HG03039 (cell line): ENCODE measurements around the gene CUX1.
"Not testable (repeated sequence)": the region's sequence is repeated elsewhere in the genome, so short reads cannot be mapped to it uniquely, and the experiment has no call there.

Experiments used
- ATAC-seq: cut with Tn5 transposase; IDR thresholded peaks from one replicate; pipeline ENCODE4 v1.9.1; 2021; ENCODE audit warnings: mild to moderate bottlenecking, moderate library complexity; ENCODE audit not compliant: unreplicated experiment

CUX1 gene

DNA sequence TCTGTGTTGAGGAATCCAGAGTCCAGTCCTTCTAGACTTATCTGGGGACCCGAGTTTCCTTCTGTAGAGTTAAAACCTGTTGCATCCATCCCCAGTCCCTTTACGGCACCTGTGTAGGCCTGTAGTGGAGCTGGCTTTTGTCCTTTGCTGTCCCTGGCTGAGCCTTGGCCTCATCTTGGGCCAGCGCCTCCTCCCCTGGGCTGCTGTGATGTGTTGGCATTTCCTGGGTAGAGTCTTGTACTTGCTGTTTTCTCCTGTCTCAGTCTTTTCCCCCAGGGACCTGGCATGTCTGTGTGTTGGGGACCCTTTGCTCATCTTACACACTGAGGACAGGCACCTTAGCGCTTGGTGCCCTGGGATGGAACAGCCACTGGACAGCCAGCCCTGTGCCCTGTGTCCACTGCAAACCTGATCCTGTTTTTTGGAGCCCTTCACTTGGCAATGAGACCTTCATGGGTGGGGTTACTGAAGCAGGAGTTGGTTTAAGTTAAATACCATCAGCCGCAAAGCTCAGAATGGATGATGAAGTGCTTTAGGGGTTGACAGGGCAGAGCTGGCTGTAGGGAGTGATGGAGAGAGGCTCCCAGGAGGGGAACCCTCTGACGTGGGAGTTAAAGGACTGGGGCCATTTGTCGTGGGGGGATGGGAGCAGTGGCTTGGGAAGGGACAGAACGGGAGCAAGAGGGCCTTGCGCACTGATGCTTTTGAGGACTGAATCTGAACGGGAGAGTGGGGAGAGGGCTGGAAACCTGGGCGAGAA, 50.9 kb downstream of the CUX1 start:
- no peak for ATAC-seq

DNA sequence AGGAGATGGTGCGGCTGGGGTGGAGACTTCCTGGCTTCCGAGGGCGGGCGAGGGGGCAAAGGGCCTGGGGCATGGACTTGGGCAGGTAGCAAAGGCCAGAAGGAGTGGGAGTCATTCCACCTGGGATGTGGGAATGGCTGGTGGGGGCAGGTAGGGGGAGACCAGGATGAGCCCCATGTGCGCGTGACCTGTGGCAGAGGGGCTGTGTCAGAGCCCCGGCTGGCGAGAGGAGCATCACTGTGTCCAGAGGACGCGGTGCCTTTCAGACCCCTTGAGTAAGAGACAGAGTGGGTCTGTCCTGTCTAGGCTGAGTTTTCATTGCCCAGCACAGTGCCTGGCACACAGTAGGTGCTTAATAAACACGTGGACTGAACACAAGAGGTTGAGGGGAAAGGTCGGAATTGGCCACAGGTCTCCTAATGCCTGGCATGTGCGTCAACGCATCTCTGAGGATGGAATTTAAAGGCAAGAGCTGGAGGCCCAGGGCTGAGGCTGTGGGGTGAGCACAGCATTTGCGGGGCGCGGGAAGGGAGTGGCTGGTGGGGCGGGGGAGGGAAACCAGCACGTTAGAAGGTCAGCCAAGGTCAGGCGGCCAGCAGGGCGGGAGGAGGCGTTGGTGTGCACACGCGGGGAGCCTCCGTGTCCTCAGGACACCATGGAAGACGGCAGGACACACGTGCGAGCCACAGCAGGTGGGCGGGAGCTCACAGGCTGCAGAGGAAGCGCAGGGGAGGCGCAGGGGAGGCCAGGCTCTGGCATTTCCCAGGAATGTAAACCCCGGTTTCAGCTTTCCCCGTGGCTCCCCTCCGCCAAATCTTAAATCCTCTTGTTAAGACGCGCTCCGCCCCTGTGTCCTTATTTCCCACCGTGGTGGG, 51.8 kb downstream of the CUX1 start:
- ATAC-seq, result no peak

DNA sequence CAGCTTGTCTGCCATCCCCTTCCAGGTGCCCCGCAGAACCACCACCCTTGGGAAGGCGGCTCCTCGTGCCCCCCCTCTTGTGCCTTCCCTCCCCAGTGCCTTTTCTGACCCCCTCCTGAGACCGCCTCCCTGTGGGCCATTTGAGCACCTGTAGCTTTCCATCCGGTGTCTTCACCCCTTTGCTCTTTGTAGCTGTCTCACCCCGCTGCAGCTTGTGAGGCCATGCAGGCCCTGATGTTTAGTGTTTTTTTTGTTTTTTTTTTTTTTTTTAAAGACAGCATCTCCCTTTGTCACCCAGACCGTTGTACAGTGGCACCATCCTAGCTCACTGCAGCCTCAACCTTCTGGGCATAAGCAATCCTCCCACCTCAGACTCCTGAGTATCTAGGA, 52.5 kb downstream of the CUX1 start:
- ATAC-seq, result no peak

DNA sequence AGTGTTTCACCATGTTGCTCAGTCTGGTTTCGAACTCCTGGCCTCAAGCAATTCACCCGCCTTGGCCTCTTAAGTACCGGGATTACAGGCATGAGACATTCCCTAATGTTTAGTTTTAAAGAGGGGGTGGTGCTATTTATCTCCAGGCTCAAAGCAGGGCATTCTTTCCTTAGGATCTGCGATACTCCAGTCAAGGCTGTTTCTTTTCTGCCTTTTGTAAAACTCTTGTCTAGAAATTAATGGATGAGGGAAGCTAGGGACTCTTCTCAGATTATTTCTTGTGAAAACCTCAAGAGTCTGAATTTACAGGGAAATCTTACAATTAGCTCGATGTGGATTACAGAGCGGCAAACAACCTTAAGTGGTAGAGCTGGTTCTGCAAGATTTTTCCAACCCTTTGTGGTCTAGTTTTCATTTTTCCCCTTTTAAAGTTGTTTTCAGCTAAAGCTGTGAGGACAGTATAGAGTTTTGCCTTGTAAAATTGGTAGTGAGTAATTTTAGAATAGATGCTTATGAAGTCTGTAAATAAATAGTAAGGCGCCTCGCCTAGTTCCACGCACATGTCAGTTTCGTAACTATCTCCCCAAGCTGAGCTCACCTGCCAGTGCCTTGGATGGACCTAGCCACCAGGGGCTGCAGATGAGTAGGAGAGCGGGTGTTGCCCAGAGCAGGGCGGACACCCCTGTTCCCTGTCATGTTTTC, 53.1 kb downstream of the CUX1 start:
- no peak for ATAC-seq

DNA sequence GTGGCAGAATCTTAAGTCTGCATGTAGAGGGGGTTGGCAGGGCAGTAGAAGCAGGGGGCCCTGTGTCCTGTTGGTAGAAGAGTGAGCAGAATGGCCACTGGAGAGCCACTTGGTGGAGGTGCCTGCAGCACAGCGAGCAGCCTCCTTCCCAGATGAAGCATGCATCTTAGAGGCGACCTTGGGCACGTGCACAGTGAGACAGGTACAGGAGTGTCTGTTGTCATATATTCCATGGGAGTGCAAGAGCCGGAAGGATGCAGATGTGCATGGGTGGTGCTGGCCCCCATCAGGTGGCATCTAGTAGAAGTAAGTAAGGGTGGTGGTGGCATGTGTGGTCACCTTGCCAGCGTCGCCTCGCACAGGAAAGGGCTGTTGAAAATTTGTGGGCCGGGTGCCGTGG, 53.9 kb downstream of the CUX1 start:
- ATAC-seq, result no peak

DNA sequence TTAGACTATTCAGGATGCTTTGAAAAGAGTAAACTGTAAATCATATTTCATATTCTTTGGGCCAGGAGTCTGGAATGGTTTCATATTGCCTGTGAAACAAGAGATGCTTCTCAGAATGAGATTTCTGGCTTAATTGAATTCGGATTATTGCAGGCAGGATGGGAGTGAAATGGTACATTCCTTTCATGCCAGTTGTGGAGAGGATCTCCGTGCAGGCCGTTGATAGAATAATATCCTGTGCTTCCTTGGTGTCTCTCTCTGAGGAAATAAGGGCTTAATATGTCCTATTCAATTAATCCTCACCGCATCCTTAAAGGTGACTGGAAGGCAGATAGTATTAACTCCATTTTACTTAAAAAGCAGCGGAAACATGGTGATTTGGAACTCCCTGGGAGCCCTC, 56.6 kb downstream of the CUX1 start:
- no peak for ATAC-seq

DNA sequence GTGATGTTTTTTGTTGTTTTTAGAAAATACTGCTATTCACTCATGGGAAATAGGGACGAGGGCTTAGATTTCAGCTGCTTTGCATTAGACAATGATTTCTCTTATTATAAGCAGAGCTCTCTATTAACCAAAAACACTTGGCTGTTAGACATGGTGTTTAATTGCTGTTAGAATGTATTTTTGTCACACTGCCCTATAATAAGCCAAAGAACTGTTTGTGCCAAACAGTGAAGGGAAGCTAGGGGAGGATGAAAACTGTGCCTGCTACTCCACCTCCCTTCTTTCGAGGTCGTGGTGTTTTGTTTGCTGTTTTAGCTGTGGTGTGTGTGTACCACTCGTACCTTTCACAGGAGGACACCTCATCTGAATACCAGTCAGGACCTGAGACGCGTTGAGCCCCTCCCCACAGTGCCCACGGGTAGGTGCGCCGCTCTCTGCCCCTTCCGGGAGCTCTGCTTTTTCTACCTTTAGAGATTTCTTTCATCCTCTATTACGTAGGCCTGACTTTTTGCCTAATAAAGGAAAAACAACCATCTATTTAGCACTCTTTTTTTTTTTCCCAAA, 57.9 kb downstream of the CUX1 start:
- ATAC-seq, result no peak

DNA sequence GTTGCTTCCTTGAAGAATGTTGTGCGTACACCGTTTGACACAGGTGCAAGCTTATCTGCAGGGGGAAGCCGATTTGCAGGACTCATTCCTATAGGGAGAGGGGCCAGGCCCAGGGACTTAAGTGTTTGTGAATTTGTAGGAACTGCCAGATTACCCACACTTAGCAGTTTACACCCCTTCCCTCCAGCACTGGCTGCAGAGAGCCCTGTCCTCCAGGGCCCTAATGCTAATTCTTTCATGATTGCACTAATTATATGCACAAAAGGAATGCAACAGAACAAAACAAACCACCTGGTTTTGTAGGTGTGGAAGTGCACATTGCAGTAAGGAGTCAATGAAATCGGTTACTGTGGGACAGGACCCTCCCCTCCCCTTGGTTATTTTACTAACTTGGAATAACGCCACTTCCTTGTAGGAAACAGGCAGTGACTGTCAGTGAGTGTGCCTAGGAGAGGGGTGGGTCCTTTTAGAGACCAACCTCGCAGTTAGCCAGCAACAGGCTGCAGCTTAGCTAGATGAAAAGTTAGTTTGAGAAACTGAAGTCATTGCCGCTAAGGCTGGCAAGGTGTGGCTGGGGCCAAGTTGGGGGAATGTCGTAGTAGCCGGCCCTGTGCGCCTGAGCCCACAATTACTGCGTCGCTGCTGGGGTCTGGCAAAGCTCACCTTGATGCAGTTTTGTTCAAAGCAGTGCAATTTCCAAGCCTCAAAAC, 60.6 kb downstream of the CUX1 start:
- no peak for ATAC-seq

DNA sequence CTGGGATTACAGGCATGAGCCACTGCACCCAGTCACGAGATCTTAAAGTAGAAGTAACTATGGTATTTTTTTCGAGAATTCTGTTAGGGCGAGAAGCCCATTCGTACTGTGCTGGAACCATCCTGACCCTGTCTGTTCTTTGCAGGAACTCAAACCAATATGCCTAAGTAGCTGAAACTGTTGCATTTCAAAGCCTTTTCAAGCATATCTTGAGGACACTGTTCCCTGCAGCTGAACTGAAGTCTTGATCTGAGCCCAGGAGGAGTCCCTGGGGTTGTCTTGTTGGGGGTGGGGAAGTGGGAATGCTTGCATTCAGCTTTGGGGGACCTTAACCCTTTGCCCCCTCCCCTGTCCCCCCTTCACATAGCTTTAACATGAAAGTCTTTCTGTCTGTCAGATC, 61.5 kb downstream of the CUX1 start:
- no peak for ATAC-seq

DNA sequence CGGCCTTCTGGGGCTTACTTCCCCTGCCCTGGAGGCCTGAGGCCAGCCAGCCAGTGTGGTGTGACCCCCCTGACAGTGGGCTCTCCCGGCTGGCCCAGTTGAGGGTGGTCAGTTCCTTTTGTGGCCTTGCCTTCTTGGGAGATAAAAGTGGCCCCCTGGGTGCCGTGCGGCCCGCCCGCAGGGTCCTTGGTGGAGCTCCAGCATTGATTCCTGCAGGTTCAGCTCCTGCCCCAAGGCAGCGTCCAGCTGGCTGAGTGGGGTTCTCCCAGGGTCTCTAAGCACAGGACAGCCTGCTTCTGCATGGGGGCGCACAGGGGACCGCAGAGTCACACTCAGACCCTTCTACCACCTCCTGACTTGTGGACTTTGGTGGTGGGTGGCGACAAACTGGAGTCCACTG, 62.1 kb downstream of the CUX1 start:
- no peak for ATAC-seq

DNA sequence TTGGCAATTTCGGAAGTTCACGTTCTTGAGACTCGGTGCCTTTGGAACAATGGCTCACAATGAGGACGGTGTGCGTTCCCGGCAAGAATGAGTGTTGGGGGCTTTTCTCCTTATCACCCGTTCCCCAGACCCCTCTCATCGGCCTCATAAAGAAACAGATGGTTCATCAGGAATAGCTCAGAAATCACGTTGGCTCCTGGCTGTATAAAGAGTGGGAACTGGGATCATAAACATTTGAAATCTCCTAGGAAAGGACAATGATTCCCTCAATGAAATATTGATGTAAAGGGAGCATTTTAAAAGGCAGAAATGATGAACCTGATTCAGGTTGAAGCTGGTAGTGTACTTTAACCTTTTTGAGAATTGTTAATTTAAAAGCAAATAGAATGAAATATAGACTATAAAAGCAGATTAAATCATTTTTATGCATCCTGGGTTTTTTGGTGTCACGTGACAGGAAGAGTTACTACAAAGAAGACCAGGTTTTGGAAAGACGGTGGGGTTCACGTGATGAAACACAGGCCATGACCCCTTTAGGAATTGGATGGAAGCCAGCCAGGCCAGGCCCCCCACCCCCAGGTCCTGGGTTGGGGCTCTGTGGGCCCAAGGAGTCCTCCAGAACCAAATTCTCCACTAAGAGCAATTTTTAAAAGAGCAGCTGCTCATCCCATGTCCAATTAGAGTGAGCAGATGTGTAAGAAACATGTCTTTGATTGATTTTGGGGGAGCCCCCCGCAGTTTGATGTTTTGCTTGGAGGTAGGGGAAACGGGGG, 63.0 kb downstream of the CUX1 start:
- ATAC-seq, result no peak

DNA sequence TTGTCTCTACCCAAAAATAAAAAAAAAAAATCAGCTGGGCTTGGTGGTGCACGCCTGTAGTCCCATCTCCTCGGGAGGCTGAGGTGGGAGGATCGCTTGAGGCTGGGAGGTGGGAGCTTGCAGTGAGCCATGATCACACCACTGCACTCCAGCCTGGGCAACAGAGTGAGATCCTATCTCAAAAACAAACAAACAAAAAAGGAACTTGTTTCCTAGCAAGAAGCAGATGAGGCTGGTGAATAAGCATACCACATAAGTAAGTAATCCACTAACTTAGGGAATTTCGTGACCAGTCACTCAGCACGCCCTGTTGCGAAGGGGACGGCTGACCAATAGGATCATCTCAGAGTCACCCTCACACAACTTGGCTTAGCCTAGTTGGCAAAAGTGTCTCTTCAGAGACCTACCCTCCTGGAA, 64.6 kb downstream of the CUX1 start:
- no peak for ATAC-seq

DNA sequence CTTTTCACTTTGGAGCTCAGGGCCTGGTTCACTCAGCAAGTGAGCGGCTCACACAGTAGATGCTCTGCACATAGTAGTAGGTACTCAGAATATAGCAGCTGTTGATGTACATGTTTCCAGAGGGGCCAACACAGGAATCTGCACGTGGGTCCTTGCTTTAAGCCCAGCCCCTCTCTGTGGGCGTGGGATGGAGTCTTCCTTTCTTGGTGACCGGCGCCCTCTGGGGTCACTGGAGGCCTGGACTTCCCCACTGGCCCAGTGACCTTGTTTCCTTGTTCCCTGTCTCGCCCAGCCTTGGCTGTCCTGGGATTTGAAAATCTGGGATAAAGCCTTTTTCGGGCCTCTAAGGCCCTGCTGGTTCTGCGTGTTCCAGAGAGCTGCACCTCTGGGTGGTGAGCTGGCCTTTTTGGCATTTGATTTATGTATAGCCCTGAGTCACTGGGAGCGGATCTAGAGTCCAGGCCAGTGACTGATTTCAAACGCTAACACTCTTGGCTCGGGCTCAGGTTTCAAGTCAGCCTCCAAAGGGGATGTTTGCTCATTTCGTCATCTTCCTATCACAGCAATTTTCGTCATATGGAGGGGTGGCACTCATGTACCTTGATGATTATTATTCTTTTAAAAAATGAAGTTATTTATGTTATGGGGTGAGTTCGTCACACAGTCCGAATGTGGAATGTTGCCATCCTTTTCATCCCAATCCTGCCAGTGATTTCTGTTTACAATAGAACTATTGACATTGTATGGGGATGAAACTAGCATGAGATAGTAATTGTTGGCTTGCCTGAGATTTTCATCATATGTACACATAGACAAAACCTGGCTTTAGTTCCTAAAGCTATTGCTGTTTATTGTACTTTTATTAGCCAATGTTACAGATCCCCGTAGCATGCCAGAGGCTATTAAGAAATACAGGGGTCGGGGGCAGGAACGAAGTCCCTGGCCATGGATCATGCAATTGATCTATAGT, 65.5 kb downstream of the CUX1 start:
- no peak for ATAC-seq

DNA sequence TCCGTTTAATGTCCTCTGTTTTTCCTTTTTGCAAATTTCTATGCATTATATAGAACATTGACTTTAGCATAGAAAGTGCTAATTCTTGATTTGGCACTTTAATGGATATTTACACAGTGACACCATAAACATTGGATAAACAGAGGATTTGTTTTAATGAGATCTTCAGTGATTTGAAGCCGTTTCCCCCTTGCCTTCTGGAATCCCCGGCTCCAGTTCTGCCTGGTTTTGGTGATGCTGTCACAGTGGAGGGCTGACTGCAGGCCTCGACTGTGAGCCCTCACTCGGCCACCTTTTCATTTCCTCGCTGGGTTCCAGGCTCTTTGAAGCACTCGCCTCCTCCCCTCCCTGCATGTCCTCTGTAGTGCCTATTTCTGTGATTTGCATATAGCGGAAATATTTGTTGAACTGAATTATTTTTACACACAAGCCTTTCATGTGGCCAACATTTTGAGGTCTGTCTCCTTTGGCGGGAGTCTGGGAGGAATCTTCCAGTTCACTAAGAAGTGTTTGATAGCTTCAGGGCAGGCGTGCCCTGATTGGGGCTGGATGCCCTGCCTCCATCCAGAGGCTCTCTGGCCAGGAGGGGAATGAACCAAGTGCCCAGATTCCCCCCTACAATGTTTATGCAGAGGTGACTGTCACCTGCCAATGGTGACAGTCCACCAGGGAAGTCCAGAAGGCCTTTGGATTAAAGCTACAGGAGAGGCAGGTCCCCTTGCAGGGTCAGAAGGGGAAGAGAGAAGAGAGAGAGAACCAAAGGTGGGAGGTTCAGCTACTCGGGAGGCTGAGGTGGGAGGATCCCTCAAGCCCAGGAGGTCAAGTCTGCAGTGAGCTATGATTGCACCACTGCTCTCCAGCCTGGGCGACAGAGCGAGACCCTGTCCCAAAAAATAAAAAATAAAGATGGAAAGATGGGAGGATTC, 67.5 kb downstream of the CUX1 start:
- no peak for ATAC-seq

DNA sequence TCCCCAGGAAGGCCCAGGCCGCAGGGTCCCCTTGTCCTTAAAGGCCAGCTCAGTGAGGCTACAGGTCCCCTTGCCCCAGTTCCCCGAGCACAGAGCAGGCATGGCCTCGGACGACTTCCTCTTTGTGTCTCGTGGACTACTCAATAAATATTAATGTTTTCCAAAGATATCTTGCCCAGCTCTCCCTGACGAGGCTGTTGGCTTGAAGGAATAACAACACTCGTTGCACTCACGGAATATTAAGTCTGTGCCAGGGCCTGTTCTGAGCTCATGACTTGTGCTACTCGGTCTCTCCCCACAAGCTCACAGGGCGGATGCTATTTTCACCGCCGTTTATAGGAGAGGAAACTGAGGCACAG, 68.2 kb downstream of the CUX1 start:
- ATAC-seq, result no peak

DNA sequence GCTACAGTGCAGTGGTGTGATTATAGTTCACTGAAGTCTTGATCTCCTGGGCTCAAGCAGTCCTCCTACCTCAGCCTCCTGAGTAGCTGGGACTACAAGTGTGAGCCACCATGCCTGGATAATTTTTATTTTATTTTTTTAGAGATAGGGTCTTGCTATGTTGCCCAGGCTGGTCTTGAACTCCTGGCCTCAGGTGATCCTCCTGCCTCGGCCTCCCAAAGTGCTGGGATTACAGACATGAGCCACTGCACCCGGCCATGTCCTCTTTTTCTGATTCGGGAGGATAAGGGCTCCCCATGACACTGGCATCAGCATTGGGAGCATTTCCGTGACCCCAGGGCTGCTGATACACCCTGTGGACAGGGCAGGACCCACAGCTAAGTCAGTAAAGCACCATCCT, 69.9 kb downstream of the CUX1 start:
- not testable (repeated sequence) for ATAC-seq

DNA sequence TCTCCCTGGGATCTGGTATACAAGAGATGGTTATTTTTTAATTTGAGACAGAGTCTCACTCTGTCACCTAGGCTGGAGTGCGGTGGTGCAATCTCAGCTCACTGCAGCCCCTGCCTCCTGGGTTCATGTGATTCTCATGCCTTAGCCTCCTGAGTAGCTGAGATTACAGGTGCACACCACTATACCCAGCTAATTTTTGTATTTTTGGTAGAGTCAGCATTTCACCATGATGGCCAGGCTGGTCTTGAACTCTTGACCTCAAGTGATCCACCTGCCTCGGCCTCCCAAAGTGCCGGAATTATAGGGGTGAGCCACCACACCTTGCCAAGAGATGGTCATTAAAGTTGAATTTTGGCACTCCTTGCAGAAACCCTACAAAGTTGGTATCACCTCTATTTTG, 71.1 kb downstream of the CUX1 start:
- ATAC-seq, result not testable (repeated sequence)
